GM23338 (cell line): Measurements from ENCODE around the gene PDE7B. TPM values are rescaled to one million over a fixed set of nuclear protein-coding genes. Genes with fewer than 3 reads are reported as not detected.

Source experiments
- ATAC-seq: fragments of 200-7000 bp; cut with Tn5 transposase; 3 replicates; pipeline ENCODE4 v1.9.1; 2020
- DNase-seq: peaks from one replicate; pipeline ENCODE4 v3.0.0-alpha.2; 2015; ENCODE audit warnings: low spot score
- H2AFZ ChIP-seq: fragments of 200-600 bp; sonication (generic); 2 replicates; pipeline ENCODE4 v1.8.0; 2016; ENCODE audit warnings: antibody characterized with exemption, mild to moderate bottlenecking, moderate library complexity
- H3F3A ChIP-seq: fragments of 200-600 bp; sonication (generic); replicated peaks from 2 replicates; pipeline ENCODE4 v1.8.0; 2017; ENCODE audit warnings: antibody characterized with exemption, mixed run types, low read depth
- H3K27ac ChIP-seq: fragments of 200-600 bp; sonication (generic); 2 replicates; pipeline ENCODE4 v1.6.1; 2016; ENCODE audit warnings: low read depth
- H3K27me3 ChIP-seq: fragments of 200-600 bp; sonication (generic); 2 replicates; pipeline ENCODE4 v1.8.0; 2016; ENCODE audit warnings: mild to moderate bottlenecking, mixed run types, moderate library complexity; ENCODE audit not compliant: insufficient read depth
- H3K36me3 ChIP-seq: fragments of 200-600 bp; sonication (generic); 2 replicates; pipeline ENCODE4 v1.8.0; 2016; ENCODE audit warnings: mild to moderate bottlenecking; ENCODE audit not compliant: insufficient read depth
- H3K4me1 ChIP-seq: fragments of 200-600 bp; sonication (generic); 2 replicates; pipeline ENCODE4 v1.8.0; 2016; ENCODE audit warnings: mild to moderate bottlenecking, moderate library complexity; ENCODE audit not compliant: insufficient read depth
- H3K4me2 ChIP-seq: fragments of 200-600 bp; sonication (generic); 2 replicates; pipeline ENCODE4 v1.7.1; 2017; ENCODE audit warnings: mixed run types
- H3K4me3 ChIP-seq: fragments of 200-600 bp; sonication (generic); 2 replicates; pipeline ENCODE4 v1.6.1; 2016; ENCODE audit warnings: mixed run types
- H3K79me2 ChIP-seq: fragments of 200-600 bp; sonication (generic); replicated peaks from 2 replicates; pipeline ENCODE4 v1.8.0; 2017; ENCODE audit warnings: mild to moderate bottlenecking; ENCODE audit not compliant: insufficient read depth
- H3K9me2 ChIP-seq: fragments of 200-600 bp; sonication (generic); 2 replicates; pipeline ENCODE4 v1.8.0; 2017; ENCODE audit not compliant: insufficient read depth
- H4K20me1 ChIP-seq: fragments of 200-600 bp; sonication (generic); replicated peaks from 2 replicates; pipeline ENCODE4 v1.8.0; 2017; ENCODE audit warnings: mild to moderate bottlenecking; ENCODE audit not compliant: insufficient read depth
- H3K27ac Mint-ChIP-seq: 2 replicates; pipeline ENCODE4 v1.8.0; 2020; ENCODE audit warnings: inconsistent platforms, mild to moderate bottlenecking, moderate library complexity, mixed read lengths
- H3K27me3 Mint-ChIP-seq: 3 replicates; pipeline ENCODE4 v1.8.0; 2022; ENCODE audit warnings: low read depth, mild to moderate bottlenecking, moderate library complexity, mixed read lengths, inconsistent platforms; ENCODE audit not compliant: insufficient read depth, poor library complexity
- H3K36me3 Mint-ChIP-seq: 3 replicates; pipeline ENCODE4 v1.8.0; 2021; ENCODE audit warnings: low read depth, mild to moderate bottlenecking, inconsistent platforms, moderate library complexity, mixed read lengths
- H3K4me1 Mint-ChIP-seq: 3 replicates; pipeline ENCODE4 v1.8.0; 2020; ENCODE audit warnings: mild to moderate bottlenecking, inconsistent platforms, mixed read lengths
- H3K4me3 Mint-ChIP-seq: 3 replicates; pipeline ENCODE4 v1.8.0; 2021; ENCODE audit warnings: moderate library complexity, mild to moderate bottlenecking, inconsistent platforms, mixed read lengths
- H3K9me3 Mint-ChIP-seq: 3 replicates; pipeline ENCODE4 v1.8.0; 2020; ENCODE audit warnings: moderate library complexity, mild to moderate bottlenecking, inconsistent platforms, mixed read lengths
- CREB1 ChIP-seq: fragments of 250-450 bp; sonication (Bioruptor Pico); IDR thresholded peaks from 2 replicates; pipeline ENCODE4 v1.5.0; 2020; ENCODE audit warnings: low read depth, mild to moderate bottlenecking, moderate library complexity
- CTCF ChIP-seq, 2 experiments: fragments of 200-600 bp in 1 of 2; sonication (generic) in 1 of 2; conservative IDR thresholded peaks; 2 replicates each; pipeline versions ENCODE4 v1.5.1 to v1.6.1; 2016 to 2017; ENCODE audit warnings: antibody characterized with exemption in 2 of 2, low read depth in 2 of 2, mild to moderate bottlenecking in 2 of 2, moderate library complexity in 1 of 2
- EZH2 ChIP-seq: fragments of 200-600 bp; sonication (generic); IDR thresholded peaks from one replicate; pipeline ENCODE4 v1.8.0; 2017; ENCODE audit warnings: antibody characterized with exemption, mild to moderate bottlenecking, low read depth; ENCODE audit not compliant: unreplicated experiment
- EZH2phosphoT487 ChIP-seq: fragments of 200-600 bp; sonication (generic); IDR thresholded peaks from one replicate; pipeline ENCODE4 v1.8.1; 2018; ENCODE audit warnings: antibody characterized with exemption; ENCODE audit not compliant: unreplicated experiment
- JUNB ChIP-seq: IDR thresholded peaks from one replicate; pipeline ENCODE4 v1.6.1; 2016; ENCODE audit warnings: antibody characterized with exemption; ENCODE audit not compliant: unreplicated experiment
- NANOG ChIP-seq: IDR thresholded peaks from 2 replicates; pipeline ENCODE4 v1.6.1; 2016; ENCODE audit warnings: antibody characterized with exemption, borderline replicate concordance
- ZNF114 ChIP-seq: fragments of 250-450 bp; sonication (Bioruptor Pico); IDR thresholded peaks from 2 replicates; pipeline ENCODE4 v1.5.0; 2020; ENCODE audit warnings: mild to moderate bottlenecking, moderate library complexity
- ZNF331 ChIP-seq: fragments of 250-450 bp; sonication (Bioruptor Pico); IDR thresholded peaks from 2 replicates; pipeline ENCODE4 v1.5.0; 2020; ENCODE audit warnings: low read depth, mild to moderate bottlenecking, moderate library complexity
- ZNF462 ChIP-seq: fragments of 250-450 bp; sonication (Bioruptor Pico); IDR thresholded peaks from 2 replicates; pipeline ENCODE4 v1.5.0; 2020; ENCODE audit warnings: mild to moderate bottlenecking, moderate library complexity
- polyA plus RNA-seq: library from polyadenylated mRNA; unstranded; fragments of >200 nt; fragmentation: Nextera tagmentation; extraction: Ambion mirVana; gene quantifications from 2 replicates; pipeline ENCODE4 v1.2.1, GENCODE V29; 2016
- total RNA-seq: library from RNA; depleted of rRNA; stranded (reverse); fragments of >200 nt; shearing (Covaris generic); gene quantifications from 2 replicates; pipeline ENCODE4 v1.2.3, GENCODE V29; 2014
- TF ChIP-seq, protein P1 (sequence below): IDR thresholded peaks from 2 replicates; pipeline ENCODE4 v1.6.1; 2016; ENCODE audit warnings: antibody characterized with exemption

The PDE7B gene
- total and polyA plus RNA-seq, 2 experiments from 2014 or later, result 0.07 TPM; not detected in 1

DNA sequence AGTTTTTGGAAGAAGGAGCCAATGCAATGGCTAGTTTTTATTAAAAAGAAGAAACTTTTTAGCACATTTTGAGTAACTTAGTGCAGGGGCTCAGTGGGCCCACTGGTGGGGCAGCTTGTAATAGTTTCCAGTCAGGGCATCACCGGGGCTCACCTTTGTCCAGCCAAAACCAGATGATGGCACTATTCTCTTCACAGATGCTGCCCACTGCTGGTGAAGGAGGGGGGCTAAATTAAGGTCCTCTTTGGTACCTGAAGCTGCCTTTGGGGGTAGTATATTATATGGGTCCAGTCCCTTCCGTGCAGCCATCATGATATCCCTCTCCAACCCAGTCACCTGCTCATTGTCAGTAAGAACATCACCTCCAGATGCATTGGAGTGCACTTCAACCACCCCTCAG, 182.9 kb downstream of the PDE7B start:
- Histone ChIP-seq H3F3A (no peaks in the 10 kb centered on the region), H3K27me3 (no peaks in the 10 kb centered on the region), H3K4me2 (no peak overlapping the region), H3K9me2 (no peaks in the 10 kb centered on the region), H3K27ac (no peak overlapping the region), H2AFZ (no peak overlapping the region), H3K79me2 (no peaks in the 10 kb centered on the region), H4K20me1 (no peaks in the 10 kb centered on the region), H3K36me3 (no peaks in the 10 kb centered on the region), H3K4me1 (no peaks in the 10 kb centered on the region), H3K4me3 (no peak overlapping the region)
- peak; percentile 33 for DNase-seq
- no peaks in the 10 kb centered on the region for H3K36me3 Mint-ChIP-seq
- no peaks in the 10 kb centered on the region for H3K9me3 Mint-ChIP-seq
- H3K27ac Mint-ChIP-seq, result no peak overlapping the region
- TF ChIP-seq ZNF114 (no peak), CTCF (conservative IDR thresholded peaks at IDR 0.05; ENCODE audit: low read depth in 2 of 2) (peak; percentile 28 to 65)
- peaks cover 2% of the 10 kb centered on the region for H3K27me3 Mint-ChIP-seq
- peak; percentile 28; the same call in 1 of the 3 replicates for ATAC-seq
- no peak overlapping the region for H3K4me3 Mint-ChIP-seq
- peaks cover 14% of the 10 kb centered on the region for H3K4me1 Mint-ChIP-seq

DNA sequence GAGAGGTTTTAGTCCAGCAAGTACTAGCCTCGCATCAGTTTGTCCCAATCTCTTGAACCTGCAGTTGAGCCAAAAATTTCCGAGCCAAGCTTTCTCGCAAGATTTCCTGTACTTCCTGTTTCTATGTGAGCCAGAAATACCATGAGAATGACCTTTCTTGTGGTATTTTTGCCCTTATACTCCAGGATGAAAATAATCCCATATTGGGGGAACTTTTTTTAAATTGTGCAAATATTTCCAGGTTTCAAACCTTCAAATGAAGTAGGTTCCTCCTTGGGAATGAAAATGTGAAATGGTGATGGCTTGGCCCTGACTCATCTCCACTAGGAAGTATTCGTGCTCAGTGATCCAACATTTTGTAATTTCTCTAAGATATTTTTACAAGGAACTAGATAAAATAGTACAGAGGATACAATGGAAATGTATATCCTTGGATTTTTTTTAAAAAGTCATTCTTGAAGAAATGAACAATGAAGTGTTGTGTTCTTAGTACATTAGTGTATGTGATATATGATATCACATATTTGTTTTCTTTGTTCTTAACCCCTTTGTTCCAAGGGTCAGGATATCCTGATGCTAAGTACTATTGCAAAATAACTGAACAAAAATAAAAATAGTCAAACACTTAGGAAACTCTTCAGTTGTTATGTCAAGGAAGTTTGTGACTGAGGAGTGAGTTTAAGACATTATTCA, 184.0 kb downstream of the PDE7B start:
- Mint-ChIP-seq H3K27me3 (peaks cover 2% of the 10 kb centered on the region), H3K4me1 (peaks cover 14% of the 10 kb centered on the region), H3K4me3 (no peak overlapping the region), H3K36me3 (no peaks in the 10 kb centered on the region), H3K27ac (no peak overlapping the region), H3K9me3 (no peaks in the 10 kb centered on the region)
- H3K79me2 ChIP-seq, result no peaks in the 10 kb centered on the region
- no peak for TF ChIP-seq CTCF (conservative IDR thresholded peaks at IDR 0.05; ENCODE audit: low read depth in 2 of 2)
- no peak for TF ChIP-seq ZNF331 (CRISPR knock-in tag)
- TF ChIP-seq JUNB, result no peak
- no peak for TF ChIP-seq EZH2phosphoT487
- no peak for TF ChIP-seq EZH2
- TF ChIP-seq ZNF462 (CRISPR knock-in tag), result no peak
- TF ChIP-seq, protein P1, sequence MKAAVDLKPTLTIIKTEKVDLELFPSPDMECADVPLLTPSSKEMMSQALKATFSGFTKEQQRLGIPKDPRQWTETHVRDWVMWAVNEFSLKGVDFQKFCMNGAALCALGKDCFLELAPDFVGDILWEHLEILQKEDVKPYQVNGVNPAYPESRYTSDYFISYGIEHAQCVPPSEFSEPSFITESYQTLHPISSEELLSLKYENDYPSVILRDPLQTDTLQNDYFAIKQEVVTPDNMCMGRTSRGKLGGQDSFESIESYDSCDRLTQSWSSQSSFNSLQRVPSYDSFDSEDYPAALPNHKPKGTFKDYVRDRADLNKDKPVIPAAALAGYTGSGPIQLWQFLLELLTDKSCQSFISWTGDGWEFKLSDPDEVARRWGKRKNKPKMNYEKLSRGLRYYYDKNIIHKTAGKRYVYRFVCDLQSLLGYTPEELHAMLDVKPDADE, result no peak
- no peak for TF ChIP-seq CREB1 (CRISPR knock-in tag)
- TF ChIP-seq NANOG, result no peak
- no peaks in the 10 kb centered on the region for H3K9me2 ChIP-seq
- DNase-seq, result no peak
- no peaks in the 10 kb centered on the region for H3K4me1 ChIP-seq
- H4K20me1 ChIP-seq, result no peaks in the 10 kb centered on the region
- H3F3A ChIP-seq, result no peaks in the 10 kb centered on the region
- no peak for ATAC-seq
- H3K27ac ChIP-seq, result no peak overlapping the region
- no peaks in the 10 kb centered on the region for H3K27me3 ChIP-seq
- H3K4me2 ChIP-seq, result no peak overlapping the region
- peak overlapping the region; percentile 43; the same call in 1 of the 2 replicates for H2AFZ ChIP-seq
- no peak overlapping the region for H3K4me3 ChIP-seq
- H3K36me3 ChIP-seq, result no peaks in the 10 kb centered on the region
